SK-N-SH treated with all-trans-retinoic acid at 6 μM for 48 hours (cell line): ENCODE results near the gene UBR3.

Source experiments
- ARNTL ChIP-seq: fragments of 450-650 bp; formaldehyde crosslinking; IDR thresholded peaks from 2 replicates; pipeline ENCODE4 v1.5.0; 2020; ENCODE audit warnings: low read depth, mild to moderate bottlenecking, moderate library complexity, borderline replicate concordance
- BACH2 ChIP-seq: fragments of 250-450 bp; sonication (Bioruptor Pico); IDR thresholded peaks from 2 replicates; pipeline ENCODE4 v1.9.0; 2021; ENCODE audit warnings: mild to moderate bottlenecking, borderline replicate concordance
- GLIS3 ChIP-seq: fragments of 250-450 bp; sonication (Bioruptor Pico); IDR thresholded peaks from 2 replicates; pipeline ENCODE4 v1.5.0; 2020; ENCODE audit warnings: mild to moderate bottlenecking, moderate library complexity
- PATZ1 ChIP-seq: fragments of 250-450 bp; sonication (Bioruptor Pico); IDR thresholded peaks from 2 replicates; pipeline ENCODE4 v1.8.0; 2020; ENCODE audit warnings: mild to moderate bottlenecking, moderate library complexity, borderline replicate concordance
- RARB ChIP-seq: fragments of 250-450 bp; sonication (Bioruptor Pico); IDR thresholded peaks from 2 replicates; pipeline ENCODE4 v1.8.0; 2021; ENCODE audit warnings: mild to moderate bottlenecking, moderate library complexity
- SNAI2 ChIP-seq: fragments of 250-450 bp; sonication (Bioruptor Pico); IDR thresholded peaks from 2 replicates; pipeline ENCODE4 v1.5.0; 2020; ENCODE audit warnings: mild to moderate bottlenecking, moderate library complexity
- ZC3H10 ChIP-seq: fragments of 250-450 bp; sonication (Bioruptor Pico); IDR thresholded peaks from 2 replicates; pipeline ENCODE4 v1.5.1; 2021; ENCODE audit warnings: mild to moderate bottlenecking, moderate library complexity
- ZFP3 ChIP-seq: fragments of 250-450 bp; sonication (Bioruptor Pico); IDR thresholded peaks from 2 replicates; pipeline ENCODE4 v1.5.0; 2020; ENCODE audit warnings: mild to moderate bottlenecking, moderate library complexity
- ZFP30 ChIP-seq: fragments of 450-650 bp; formaldehyde crosslinking; IDR thresholded peaks from 2 replicates; pipeline ENCODE4 v1.5.0; 2022; ENCODE audit warnings: mild to moderate bottlenecking, moderate library complexity
- ZNF565 ChIP-seq: fragments of 450-650 bp; formaldehyde crosslinking; conservative IDR thresholded peaks from 2 replicates; pipeline ENCODE4 v1.5.0; 2020; ENCODE audit warnings: low read depth, mild to moderate bottlenecking, moderate library complexity
- ZNF70 ChIP-seq: fragments of 450-650 bp; formaldehyde crosslinking; IDR thresholded peaks from 2 replicates; pipeline ENCODE4 v1.5.0; 2020; ENCODE audit warnings: mild to moderate bottlenecking, moderate library complexity
- TF ChIP-seq, protein P1 (sequence below): fragments of 250-450 bp; sonication (Bioruptor Pico); IDR thresholded peaks from 2 replicates; pipeline ENCODE4 v1.5.0; 2020; ENCODE audit warnings: mild to moderate bottlenecking, moderate library complexity
- TF ChIP-seq, protein P2 (sequence below): fragments of 250-450 bp; sonication (Bioruptor Pico); IDR thresholded peaks from 2 replicates; pipeline ENCODE4 v1.5.1; 2020; ENCODE audit warnings: low read depth, mild to moderate bottlenecking, moderate library complexity
- TF ChIP-seq, protein P3 (sequence below): fragments of 250-450 bp; sonication (Bioruptor Pico); IDR thresholded peaks from 2 replicates; pipeline ENCODE4 v1.5.1; 2021; ENCODE audit warnings: mild to moderate bottlenecking, moderate library complexity

DNA sequence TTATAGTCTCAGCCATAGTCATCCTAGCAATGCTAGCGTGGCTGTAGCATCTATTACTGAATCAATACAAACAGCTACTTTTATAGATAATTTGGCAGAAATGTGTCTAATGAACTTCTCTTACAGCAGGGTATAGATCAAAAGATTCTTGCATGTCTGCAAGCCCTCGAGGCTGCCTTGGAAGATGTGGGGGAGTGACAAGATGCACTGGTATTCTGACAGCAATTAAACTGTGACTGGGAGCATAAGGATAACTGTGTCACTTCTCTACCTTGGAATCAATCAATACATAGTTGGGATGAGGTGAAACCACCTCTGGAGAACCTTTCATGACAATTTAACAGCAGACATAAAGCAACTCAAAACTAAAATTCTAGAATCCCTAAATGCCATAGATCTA lies 291.4 kb downstream of the UBR3 start:
- no peak for TF ChIP-seq SNAI2 (CRISPR knock-in tag)
- TF ChIP-seq BACH2 (CRISPR knock-in tag), result no peak
- no peak for TF ChIP-seq ZFP3 (CRISPR knock-in tag)
- TF ChIP-seq, protein P1, sequence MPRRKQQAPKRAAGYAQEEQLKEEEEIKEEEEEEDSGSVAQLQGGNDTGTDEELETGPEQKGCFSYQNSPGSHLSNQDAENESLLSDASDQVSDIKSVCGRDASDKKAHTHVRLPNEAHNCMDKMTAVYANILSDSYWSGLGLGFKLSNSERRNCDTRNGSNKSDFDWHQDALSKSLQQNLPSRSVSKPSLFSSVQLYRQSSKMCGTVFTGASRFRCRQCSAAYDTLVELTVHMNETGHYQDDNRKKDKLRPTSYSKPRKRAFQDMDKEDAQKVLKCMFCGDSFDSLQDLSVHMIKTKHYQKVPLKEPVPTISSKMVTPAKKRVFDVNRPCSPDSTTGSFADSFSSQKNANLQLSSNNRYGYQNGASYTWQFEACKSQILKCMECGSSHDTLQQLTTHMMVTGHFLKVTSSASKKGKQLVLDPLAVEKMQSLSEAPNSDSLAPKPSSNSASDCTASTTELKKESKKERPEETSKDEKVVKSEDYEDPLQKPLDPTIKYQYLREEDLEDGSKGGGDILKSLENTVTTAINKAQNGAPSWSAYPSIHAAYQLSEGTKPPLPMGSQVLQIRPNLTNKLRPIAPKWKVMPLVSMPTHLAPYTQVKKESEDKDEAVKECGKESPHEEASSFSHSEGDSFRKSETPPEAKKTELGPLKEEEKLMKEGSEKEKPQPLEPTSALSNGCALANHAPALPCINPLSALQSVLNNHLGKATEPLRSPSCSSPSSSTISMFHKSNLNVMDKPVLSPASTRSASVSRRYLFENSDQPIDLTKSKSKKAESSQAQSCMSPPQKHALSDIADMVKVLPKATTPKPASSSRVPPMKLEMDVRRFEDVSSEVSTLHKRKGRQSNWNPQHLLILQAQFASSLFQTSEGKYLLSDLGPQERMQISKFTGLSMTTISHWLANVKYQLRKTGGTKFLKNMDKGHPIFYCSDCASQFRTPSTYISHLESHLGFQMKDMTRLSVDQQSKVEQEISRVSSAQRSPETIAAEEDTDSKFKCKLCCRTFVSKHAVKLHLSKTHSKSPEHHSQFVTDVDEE (CRISPR knock-in tag), result no peak
- TF ChIP-seq, protein P2, sequence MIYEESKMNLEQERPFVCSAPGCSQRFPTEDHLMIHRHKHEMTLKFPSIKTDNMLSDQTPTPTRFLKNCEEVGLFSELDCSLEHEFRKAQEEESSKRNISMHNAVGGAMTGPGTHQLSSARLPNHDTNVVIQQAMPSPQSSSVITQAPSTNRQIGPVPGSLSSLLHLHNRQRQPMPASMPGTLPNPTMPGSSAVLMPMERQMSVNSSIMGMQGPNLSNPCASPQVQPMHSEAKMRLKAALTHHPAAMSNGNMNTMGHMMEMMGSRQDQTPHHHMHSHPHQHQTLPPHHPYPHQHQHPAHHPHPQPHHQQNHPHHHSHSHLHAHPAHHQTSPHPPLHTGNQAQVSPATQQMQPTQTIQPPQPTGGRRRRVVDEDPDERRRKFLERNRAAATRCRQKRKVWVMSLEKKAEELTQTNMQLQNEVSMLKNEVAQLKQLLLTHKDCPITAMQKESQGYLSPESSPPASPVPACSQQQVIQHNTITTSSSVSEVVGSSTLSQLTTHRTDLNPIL (CRISPR knock-in tag), result no peak
- no peak for TF ChIP-seq ZNF565 (CRISPR knock-in tag)
- no peak for TF ChIP-seq ZFP30 (CRISPR knock-in tag)
- no peak for TF ChIP-seq PATZ1
- no peak for TF ChIP-seq ZC3H10 (CRISPR knock-in tag)
- no peak for TF ChIP-seq ARNTL (CRISPR knock-in tag)
- TF ChIP-seq GLIS3, result no peak
- no peak for TF ChIP-seq ZNF70 (CRISPR knock-in tag)
- no peak for TF ChIP-seq RARB (CRISPR knock-in tag)
- TF ChIP-seq, protein P3, sequence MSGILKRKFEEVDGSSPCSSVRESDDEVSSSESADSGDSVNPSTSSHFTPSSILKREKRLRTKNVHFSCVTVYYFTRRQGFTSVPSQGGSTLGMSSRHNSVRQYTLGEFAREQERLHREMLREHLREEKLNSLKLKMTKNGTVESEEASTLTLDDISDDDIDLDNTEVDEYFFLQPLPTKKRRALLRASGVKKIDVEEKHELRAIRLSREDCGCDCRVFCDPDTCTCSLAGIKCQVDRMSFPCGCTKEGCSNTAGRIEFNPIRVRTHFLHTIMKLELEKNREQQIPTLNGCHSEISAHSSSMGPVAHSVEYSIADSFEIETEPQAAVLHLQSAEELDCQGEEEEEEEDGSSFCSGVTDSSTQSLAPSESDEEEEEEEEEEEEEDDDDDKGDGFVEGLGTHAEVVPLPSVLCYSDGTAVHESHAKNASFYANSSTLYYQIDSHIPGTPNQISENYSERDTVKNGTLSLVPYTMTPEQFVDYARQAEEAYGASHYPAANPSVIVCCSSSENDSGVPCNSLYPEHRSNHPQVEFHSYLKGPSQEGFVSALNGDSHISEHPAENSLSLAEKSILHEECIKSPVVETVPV (CRISPR knock-in tag), result no peak
